ENCODE measurements around the gene STK31. TPM values are rescaled to one million over a fixed set of nuclear protein-coding genes. Genes with fewer than 3 reads are reported as not detected.
A peak's percentile ranks its signal among the peaks of the same experiment; 100 is the strongest.
"Not testable (repeated sequence)": the region's sequence is repeated elsewhere in the genome, so short reads cannot be mapped to it uniquely, and the experiment has no call there.

Gene STK31, protein sequence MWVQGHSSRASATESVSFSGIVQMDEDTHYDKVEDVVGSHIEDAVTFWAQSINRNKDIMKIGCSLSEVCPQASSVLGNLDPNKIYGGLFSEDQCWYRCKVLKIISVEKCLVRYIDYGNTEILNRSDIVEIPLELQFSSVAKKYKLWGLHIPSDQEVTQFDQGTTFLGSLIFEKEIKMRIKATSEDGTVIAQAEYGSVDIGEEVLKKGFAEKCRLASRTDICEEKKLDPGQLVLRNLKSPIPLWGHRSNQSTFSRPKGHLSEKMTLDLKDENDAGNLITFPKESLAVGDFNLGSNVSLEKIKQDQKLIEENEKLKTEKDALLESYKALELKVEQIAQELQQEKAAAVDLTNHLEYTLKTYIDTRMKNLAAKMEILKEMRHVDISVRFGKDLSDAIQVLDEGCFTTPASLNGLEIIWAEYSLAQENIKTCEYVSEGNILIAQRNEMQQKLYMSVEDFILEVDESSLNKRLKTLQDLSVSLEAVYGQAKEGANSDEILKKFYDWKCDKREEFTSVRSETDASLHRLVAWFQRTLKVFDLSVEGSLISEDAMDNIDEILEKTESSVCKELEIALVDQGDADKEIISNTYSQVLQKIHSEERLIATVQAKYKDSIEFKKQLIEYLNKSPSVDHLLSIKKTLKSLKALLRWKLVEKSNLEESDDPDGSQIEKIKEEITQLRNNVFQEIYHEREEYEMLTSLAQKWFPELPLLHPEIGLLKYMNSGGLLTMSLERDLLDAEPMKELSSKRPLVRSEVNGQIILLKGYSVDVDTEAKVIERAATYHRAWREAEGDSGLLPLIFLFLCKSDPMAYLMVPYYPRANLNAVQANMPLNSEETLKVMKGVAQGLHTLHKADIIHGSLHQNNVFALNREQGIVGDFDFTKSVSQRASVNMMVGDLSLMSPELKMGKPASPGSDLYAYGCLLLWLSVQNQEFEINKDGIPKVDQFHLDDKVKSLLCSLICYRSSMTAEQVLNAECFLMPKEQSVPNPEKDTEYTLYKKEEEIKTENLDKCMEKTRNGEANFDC
- under 1 TPM in 1 of 3 donors, not detected in 2; 0.19 TPM for total RNA-seq

DNA sequence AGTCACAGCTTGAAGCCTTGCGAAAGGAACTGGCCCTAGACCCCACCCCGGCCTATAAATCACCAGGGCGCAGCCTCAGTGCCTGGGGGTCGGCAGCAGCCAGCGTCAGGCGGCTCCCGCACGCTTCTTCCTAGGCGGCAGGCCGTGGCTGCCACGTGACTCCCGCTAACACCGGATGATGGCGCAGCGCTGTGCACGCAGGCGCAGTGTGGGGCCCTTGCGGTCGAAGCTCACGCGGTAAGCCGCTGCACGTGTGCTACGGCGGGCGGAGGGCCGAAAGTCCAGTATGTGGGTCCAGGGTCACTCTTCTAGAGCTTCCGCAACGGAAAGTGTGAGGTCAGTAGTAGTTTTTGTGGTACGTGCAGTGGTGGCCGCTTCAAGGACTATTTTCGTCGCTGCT lies at the start of gene STK31:
STK31 (plus strand) TSS at position 220 of the 400 bp plus-strand sequence; CDS start at position 287, 67 bp downstream.
- H3K4me1 Mint-ChIP-seq (ENCODE audit: low read depth), result no peaks in the 10 kb centered on the region
- DNase-seq, result no peak
- no peak within 1 kb of the TSS for H3K4me3 Mint-ChIP-seq
- no peak for ATAC-seq
- H3K9me3 Mint-ChIP-seq, result peaks cover 12% of the 10 kb centered on the region
- H3K36me3 Mint-ChIP-seq (ENCODE audit: insufficient read depth), result peaks cover 14% of the 10 kb centered on the region
- H3K27me3 Mint-ChIP-seq (ENCODE audit: low read depth), result peaks cover 3% of the 10 kb centered on the region

DNA sequence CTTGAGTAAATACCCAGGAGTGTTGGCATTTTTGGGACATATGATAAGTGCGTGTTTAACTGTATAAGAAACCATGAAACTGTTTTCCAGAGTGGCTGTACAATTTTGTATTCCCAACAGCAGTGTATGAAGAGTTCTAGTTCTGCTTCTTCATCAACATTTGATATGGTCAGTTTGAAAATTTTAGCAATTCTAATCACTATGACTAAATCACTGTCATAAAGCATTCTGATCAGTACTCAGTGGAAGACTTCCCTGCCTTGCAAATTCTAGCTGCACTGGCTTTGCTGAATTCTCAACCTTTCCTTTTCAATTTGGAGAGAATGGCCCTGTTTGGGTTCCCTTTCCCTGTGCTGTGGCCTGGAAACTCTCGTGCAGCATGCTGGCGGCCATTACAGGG lies 48.6 kb upstream of the STK31 start:
- Mint-ChIP-seq H3K36me3 (ENCODE audit: insufficient read depth) (no peaks in the 10 kb centered on the region), H3K4me1 (ENCODE audit: low read depth) (no peaks in the 10 kb centered on the region), H3K9me3 (peaks cover 9% of the 10 kb centered on the region), H3K4me3 (no peak overlapping the region), H3K27me3 (ENCODE audit: low read depth) (no peaks in the 10 kb centered on the region)
- ATAC-seq, result no peak
- DNase-seq, result no peak

DNA sequence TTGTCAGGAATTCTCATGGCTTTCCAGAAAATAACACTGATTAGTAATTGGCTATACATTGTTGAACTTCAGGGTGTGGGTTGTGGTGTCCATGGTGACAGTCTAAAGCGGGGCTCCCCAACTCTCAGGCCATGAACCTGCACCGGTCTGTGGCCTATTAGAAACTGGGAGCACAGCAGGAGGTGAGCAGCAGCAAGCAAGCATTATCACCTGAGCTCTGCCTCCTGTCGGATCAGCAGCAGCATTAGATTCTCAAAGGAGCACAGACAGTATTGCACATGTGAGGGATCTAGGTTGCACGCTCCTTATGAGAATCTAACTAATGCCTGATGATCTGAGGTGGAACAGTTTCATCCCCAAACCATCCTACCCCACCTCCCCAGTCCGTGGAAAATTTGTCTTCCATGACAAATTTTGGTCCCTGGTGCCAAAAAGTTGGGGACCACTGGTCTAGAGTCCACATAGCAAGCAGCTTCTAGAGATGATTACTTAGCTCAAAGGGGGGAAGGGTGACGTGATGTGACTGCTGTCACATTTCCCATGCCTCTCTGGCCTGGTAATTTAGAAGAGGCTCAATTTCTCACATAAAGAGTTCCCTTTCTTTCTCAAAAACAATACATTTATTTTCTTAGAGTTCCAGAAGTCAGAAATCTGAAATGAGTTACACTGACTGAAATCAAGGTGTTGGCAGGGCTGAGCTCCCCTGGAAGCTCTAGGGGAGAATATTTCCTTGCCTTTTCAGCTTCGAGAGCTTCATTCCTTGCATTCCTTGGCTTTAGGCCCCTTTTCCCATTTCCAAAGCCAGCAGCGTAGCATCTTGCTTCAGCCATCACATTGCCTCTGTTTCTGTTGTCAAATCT lies 47.7 kb upstream of the STK31 start:
- Mint-ChIP-seq H3K9me3 (no peaks in the 10 kb centered on the region), H3K4me3 (no peak overlapping the region), H3K36me3 (ENCODE audit: insufficient read depth) (no peaks in the 10 kb centered on the region), H3K27me3 (ENCODE audit: low read depth) (no peaks in the 10 kb centered on the region), H3K4me1 (ENCODE audit: low read depth) (no peaks in the 10 kb centered on the region)
- DNase-seq (no peak), ATAC-seq (no peak)

DNA sequence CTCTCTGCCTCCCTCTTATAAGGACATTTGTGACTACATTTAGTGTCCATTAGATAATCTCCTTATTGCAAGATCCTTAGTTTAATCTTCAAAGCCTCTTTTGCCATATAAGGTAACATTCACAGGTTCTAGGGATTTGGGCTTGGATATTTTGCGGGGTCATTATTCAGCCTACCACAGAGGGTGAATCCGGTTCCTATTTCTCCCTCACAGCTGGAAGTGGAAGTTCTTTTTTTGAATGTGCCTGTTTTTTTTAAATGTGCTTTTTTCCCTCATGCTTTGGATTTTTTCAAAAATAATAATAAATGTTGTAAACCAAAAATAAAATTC lies 47.1 kb upstream of the STK31 start:
- no peaks in the 10 kb centered on the region for H3K9me3 Mint-ChIP-seq
- DNase-seq (no peak), ATAC-seq (no peak)
- no peaks in the 10 kb centered on the region for H3K4me1 Mint-ChIP-seq (ENCODE audit: low read depth)
- H3K36me3 Mint-ChIP-seq (ENCODE audit: insufficient read depth), result no peaks in the 10 kb centered on the region
- no peaks in the 10 kb centered on the region for H3K27me3 Mint-ChIP-seq (ENCODE audit: low read depth)
- no peak overlapping the region for H3K4me3 Mint-ChIP-seq

DNA sequence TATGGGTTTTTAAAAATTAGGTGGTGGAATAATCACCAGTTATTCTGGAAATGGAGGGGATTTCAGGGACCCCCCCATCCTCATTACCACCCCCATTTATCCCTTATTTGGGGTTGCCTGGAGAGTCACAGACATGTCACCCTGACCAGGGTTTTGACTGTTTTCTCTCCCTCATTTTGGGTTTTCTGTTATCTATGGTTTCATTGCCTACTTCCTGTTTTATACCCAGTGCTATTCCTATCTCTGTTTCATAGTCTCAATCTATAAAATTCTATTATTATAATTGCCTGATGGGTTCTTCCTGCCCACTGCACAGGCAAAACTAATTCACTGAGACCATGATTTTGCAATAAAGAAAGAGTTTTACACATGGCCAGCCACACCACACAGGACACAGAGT lies 45.9 kb upstream of the STK31 start:
- H3K27me3 Mint-ChIP-seq (ENCODE audit: low read depth), result no peaks in the 10 kb centered on the region
- no peaks in the 10 kb centered on the region for H3K9me3 Mint-ChIP-seq
- H3K4me3 Mint-ChIP-seq, result no peak overlapping the region
- DNase-seq (no peak), ATAC-seq (no peak)
- H3K36me3 Mint-ChIP-seq (ENCODE audit: insufficient read depth), result no peaks in the 10 kb centered on the region
- no peaks in the 10 kb centered on the region for H3K4me1 Mint-ChIP-seq (ENCODE audit: low read depth)

DNA sequence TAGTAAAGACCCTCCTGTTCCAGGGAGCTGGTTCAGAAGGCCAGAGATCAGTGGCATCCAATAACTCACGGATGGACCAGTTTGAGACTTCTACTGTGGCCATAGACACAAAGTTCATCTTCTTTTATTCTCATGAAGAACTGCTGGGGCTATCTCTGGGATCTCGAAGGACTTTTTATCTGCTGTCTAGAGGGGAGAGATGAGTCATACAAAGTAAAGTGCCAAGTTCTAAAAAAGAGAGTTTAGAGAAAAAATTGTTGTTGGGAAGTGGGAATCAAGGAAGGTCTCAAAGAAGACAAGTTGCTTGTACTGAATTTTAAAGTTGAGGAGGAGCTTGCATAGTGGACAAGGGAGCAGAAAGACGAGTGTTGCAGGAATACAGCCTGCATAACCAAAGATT lies 38.0 kb upstream of the STK31 start:
- no peak overlapping the region for H3K4me3 Mint-ChIP-seq
- no peaks in the 10 kb centered on the region for H3K36me3 Mint-ChIP-seq (ENCODE audit: insufficient read depth)
- no peaks in the 10 kb centered on the region for H3K4me1 Mint-ChIP-seq (ENCODE audit: low read depth)
- no peak for DNase-seq
- H3K27me3 Mint-ChIP-seq (ENCODE audit: low read depth), result peaks cover 16% of the 10 kb centered on the region
- no peak for ATAC-seq
- no peaks in the 10 kb centered on the region for H3K9me3 Mint-ChIP-seq

DNA sequence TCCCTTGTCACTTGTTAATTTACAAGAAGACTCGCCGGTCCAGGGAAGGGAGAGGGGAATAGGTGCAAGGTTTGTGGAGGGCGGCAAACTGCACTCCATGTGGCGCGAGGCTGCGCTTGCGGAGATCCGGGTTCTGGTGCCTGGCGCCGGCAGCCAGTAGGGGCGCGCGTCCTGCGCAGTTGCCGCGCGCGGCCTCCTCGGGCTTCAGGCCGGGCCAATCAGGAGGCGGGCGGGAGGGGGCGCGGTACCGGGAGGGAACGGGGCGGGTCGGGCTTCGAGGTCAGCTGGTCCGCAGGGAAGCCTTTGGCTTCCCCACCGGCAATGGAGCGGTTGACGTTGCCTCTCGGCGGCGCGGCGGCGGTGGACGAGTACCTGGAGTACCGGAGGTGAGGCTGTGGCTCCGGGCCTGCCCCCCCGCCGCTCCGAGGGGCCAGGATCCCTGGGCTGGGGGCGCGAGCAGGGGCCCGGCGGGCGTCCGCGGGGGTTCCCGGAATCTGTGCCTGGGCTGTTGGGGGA lies 30.1 kb upstream of the STK31 start, which contains the start of gene FAM221A:
FAM221A (plus strand) TSS at position 302 of the 516 bp plus-strand sequence; CDS start at position 322, 20 bp downstream.
- H3K27me3 Mint-ChIP-seq (ENCODE audit: low read depth), result peaks cover 1% of the 10 kb centered on the region
- H3K4me3 Mint-ChIP-seq, result peak within 1 kb of the TSS; percentile 92
- ATAC-seq (peak; percentile 98 to 99), DNase-seq (peak; percentile 70)
- no peaks in the 10 kb centered on the region for H3K36me3 Mint-ChIP-seq (ENCODE audit: insufficient read depth)
- no peaks in the 10 kb centered on the region for H3K9me3 Mint-ChIP-seq
- H3K4me1 Mint-ChIP-seq (ENCODE audit: low read depth), result peaks cover 12% of the 10 kb centered on the region

DNA sequence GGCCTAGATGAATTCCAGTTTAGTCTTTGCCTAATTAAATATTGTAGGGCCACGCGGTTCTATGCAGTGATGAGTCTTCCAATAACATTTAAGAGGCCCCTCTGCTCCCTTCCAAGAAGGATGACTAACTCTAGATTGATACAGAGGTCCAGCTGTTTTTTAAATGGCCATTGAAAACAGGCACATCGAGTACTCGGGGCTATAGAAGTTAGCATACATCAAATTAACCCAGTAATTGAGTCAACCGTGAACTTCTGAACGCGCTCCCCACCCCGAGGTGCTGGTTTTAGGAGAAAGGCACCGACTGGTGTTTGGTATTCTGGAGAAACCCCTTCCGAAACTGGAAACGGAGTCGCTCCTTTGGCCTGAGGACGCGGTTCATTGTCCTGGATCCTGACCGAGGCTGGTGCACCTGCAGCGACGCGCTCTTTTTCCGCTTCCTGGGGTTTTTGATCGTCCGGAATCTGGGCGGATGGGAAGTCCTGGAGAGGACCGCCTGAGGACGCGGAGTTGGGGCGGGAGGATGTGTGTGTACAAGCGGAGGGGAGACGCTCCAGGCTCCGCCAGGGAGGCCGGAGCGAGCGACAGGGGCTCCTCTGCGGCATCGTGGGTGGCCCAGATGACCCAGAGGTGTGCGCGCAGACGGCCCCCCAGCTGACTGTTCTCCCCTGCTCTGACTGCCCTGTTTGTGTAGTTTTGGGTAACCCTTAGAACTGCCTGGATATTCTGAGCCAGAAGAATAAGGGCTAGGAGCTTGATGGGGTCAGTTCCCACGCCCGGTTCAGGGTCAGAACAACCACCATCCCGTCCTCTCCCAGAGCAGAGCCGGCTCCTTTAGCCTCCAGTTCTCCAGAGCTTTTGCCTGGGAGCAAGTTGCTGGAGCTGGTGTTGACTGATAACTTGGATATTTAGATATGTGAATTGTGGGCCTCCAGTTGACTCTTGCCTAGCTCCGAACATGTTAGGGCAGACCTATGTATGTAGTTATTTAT lies 29.3 kb upstream of the STK31 start:
- Mint-ChIP-seq H3K27me3 (ENCODE audit: low read depth) (no peaks in the 10 kb centered on the region), H3K4me1 (ENCODE audit: low read depth) (peaks cover 13% of the 10 kb centered on the region), H3K9me3 (no peaks in the 10 kb centered on the region), H3K36me3 (ENCODE audit: insufficient read depth) (no peaks in the 10 kb centered on the region), H3K4me3 (peak overlapping the region; percentile 92)
- ATAC-seq, result peak; percentile 50 to 51
- DNase-seq, result peak; percentile 5

DNA sequence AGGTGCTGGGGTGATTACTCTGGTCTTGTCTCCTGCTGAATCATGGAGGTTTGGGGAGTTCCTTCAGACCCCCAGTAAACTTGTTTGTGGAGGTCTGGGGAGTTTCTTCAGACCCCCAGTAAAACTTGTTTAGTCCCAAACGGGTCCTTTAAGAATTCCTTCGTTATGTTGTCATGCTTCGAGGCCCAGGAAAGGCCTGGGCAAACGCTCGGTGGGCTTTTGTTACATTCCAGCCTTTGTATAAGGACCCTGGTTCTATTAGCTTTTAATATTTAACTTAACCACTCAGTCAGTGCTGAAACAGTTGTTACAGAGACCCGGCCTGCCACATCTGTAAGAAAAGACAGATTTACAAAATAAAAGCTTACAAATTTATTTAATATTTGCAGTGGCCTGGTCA lies 26.0 kb upstream of the STK31 start:
- peaks cover 11% of the 10 kb centered on the region for H3K4me1 Mint-ChIP-seq (ENCODE audit: low read depth)
- not testable (repeated sequence) for H3K9me3 Mint-ChIP-seq; DNase-seq; H3K4me3 Mint-ChIP-seq; H3K27me3 Mint-ChIP-seq (ENCODE audit: low read depth); ATAC-seq; H3K36me3 Mint-ChIP-seq (ENCODE audit: insufficient read depth)

DNA sequence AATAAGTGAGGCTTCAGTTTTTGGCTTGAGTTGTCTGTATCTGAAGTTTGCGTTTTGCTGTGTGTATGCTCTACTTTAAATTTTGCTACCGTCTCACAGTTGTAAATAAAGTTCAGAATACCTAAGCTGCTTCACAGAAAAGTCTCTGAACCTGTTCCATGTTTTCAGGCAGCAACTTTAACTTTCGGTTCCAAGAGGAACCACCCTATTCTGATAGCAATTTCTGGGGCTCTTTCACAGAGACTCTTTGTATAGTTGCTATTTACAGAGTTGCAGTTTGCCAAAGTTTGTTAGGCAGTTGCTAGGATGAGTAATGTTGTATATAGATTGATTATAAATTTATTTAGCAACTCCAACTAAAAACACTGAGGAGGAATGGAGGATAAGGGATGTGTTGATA lies 24.3 kb upstream of the STK31 start:
- Mint-ChIP-seq H3K4me3 (no peak overlapping the region), H3K9me3 (no peaks in the 10 kb centered on the region)

DNA sequence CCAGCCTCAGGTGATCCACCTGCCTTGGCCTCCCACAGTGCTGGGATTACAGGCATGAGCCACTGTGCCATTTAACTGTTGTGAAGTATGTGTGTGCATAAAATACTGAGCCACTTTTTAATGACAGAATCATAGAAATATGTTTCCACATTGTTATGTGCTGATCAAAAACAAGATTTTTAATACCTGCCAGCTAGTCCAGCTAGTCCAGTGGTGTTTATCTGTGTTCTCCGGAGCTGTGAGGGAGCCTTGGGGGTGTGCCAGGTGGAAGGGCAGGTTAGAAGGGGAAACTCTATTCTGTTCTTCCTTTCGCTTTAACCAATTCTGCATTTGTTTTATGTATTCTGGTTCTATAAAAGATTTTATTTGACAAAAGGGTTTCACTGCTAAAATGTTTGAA lies 23.0 kb upstream of the STK31 start:
- ATAC-seq (no peak), DNase-seq (no peak)
- H3K4me1 Mint-ChIP-seq (ENCODE audit: low read depth), result peaks cover 1% of the 10 kb centered on the region
- no peaks in the 10 kb centered on the region for H3K9me3 Mint-ChIP-seq
- H3K27me3 Mint-ChIP-seq (ENCODE audit: low read depth), result no peaks in the 10 kb centered on the region
- H3K4me3 Mint-ChIP-seq, result no peak overlapping the region
- peaks cover 10% of the 10 kb centered on the region for H3K36me3 Mint-ChIP-seq (ENCODE audit: insufficient read depth)

More for the DNA sequence above, 24.3 kb upstream of the STK31 start:
- Mint-ChIP-seq H3K36me3 (ENCODE audit: insufficient read depth) (peaks cover 4% of the 10 kb centered on the region), H3K4me1 (ENCODE audit: low read depth) (peaks cover 6% of the 10 kb centered on the region), H3K27me3 (ENCODE audit: low read depth) (no peaks in the 10 kb centered on the region)
- ATAC-seq, result no peak
- DNase-seq, result no peak

DNA sequence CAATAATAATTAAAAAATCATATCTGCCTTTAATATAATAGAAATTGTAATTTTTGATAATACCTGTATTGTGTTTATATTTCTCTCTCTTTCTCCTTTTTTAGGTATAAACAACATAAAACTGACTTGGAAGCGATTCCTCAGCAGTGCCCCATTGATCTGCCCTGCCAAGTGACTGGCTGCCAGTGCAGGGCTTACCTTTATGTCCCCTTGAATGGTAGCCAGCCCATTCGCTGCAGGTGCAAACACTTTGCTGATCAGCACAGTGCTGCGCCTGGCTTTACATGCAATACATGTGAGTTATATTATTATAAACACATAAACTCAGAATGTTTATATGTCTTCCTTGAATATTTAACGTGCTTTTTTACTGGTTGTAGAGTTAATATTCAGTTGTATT lies 20.9 kb upstream of the STK31 start:
- no peaks in the 10 kb centered on the region for H3K27me3 Mint-ChIP-seq (ENCODE audit: low read depth)
- H3K4me1 Mint-ChIP-seq (ENCODE audit: low read depth), result peaks cover 1% of the 10 kb centered on the region
- ATAC-seq (no peak), DNase-seq (no peak)
- H3K36me3 Mint-ChIP-seq (ENCODE audit: insufficient read depth), result peaks cover 20% of the 10 kb centered on the region
- H3K9me3 Mint-ChIP-seq, result no peaks in the 10 kb centered on the region
- no peak overlapping the region for H3K4me3 Mint-ChIP-seq

DNA sequence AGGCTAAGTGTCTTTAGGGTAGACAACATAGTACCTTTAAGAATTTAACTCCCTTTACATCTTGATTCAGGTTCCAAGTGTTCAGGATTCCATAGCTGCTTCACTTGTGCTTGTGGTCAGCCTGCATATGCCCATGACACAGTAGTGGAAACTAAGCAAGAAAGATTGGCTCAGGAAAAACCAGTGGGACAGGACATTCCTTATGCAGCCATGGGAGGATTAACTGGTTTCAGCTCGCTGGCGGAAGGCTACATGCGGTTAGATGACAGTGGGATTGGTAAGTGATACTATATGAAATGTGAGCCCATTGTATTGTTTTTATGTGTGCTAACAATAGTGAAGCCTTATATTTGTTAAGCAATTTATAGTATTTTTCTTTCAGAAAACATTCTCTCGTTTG lies 18.7 kb upstream of the STK31 start:
- DNase-seq (no peak), ATAC-seq (no peak)
- Mint-ChIP-seq H3K9me3 (no peaks in the 10 kb centered on the region), H3K4me3 (no peak overlapping the region), H3K36me3 (ENCODE audit: insufficient read depth) (peaks cover 21% of the 10 kb centered on the region), H3K27me3 (ENCODE audit: low read depth) (no peaks in the 10 kb centered on the region), H3K4me1 (ENCODE audit: low read depth) (no peaks in the 10 kb centered on the region)

Measured in activated T-cell treated with anti-CD3 and anti-CD28 coated beads, Interleukin-2, amount 50 U/mL, for 4 hours (primary cell).